GM19324 (cell line): ENCODE measurements around the gene NUFIP1.
"Not testable (repeated sequence)": the region's sequence is repeated elsewhere in the genome, so short reads cannot be mapped to it uniquely, and the experiment has no call there.

ENCODE experiments used
- ATAC-seq: cut with Tn5 transposase; IDR thresholded peaks from one replicate; pipeline ENCODE4 v1.9.1; 2021; ENCODE audit warnings: mild to moderate bottlenecking, moderate library complexity; ENCODE audit not compliant: unreplicated experiment, low FRiP score

Gene NUFIP1

GRCh38 chr13:44971656-44972595 is 17.3 kb downstream of the NUFIP1 start:
- no peak for ATAC-seq

- no peak for ATAC-seq
These were observed 19.5 kb downstream of the NUFIP1 start for GRCh38 chr13:44969551-44970484.

GRCh38 chr13:44968434-44968815 is 20.8 kb downstream of the NUFIP1 start:
- ATAC-seq: no peak

- no peak for ATAC-seq
These were observed 21.4 kb downstream of the NUFIP1 start for GRCh38 chr13:44967704-44968433.

DNA sequence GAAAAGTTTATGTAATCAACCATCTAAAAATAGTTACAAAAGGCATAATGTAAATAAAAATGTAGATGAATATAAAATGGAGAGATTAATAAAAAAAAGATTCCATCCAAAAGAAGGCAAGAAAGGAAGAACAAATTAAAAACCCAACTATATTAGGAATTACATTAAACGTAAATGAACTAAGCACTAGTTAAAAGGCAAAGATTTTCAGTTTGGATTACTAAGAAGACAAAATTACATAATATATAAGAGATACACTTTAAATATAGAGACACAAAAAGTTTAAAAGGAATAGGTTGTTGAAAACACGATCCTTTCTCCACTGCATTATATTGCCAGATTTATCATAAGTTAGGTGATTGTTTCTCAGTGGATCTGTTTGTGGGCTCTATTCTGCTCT is 27.3 kb downstream of the NUFIP1 start:
- no peak for ATAC-seq

DNA sequence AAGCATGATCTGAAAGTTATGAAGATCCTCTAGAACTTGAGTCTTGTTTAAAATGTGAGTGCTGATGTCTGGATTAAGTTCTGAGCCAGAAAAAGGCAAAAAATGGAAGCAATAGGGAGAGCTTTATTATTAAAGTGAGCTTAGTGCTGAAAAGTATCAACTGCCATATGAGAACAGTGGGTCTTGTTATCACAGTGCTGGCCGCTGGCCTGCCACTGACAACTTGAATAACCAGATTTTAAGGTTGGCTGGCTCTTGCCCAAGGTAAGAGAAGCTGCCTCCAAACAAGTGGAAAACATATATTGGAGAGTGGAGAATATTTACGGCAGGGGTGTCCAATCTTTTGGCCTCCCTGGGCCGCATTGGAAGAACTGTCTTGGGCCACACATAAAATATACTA is 33.9 kb downstream of the NUFIP1 start:
- ATAC-seq: no peak

GRCh38 chr13:44954224-44954623 is 35.0 kb downstream of the NUFIP1 start:
- ATAC-seq: no peak

- no peak for ATAC-seq
These were observed 36.6 kb downstream of the NUFIP1 start for GRCh38 chr13:44952671-44953070.

GRCh38 chr13:44951184-44951583 is 38.1 kb downstream of the NUFIP1 start:
- no peak for ATAC-seq

GRCh38 chr13:44943411-44943810 is 45.9 kb downstream of the NUFIP1 start:
- ATAC-seq: not testable (repeated sequence)

DNA sequence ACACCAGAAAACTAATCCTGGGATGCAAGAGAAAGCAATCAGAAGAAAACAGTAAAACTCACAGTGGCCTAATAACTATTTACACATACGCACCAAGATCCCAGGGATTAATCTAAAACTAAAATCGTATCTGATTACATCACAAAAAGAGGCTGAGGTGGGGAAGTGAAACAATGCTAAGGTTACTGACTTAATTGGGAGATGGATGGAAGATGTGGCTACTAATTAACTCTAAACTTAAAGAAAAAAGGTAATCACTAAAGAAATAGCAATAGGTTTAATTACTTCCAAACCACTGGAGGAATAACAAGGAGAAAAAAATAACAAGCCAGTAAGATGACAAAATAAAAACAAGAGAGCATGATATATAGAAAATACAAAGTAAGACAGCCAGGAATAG is 50.4 kb downstream of the NUFIP1 start:
- ATAC-seq: no peak

- ATAC-seq: no peak
These were observed 53.0 kb downstream of the NUFIP1 start for GRCh38 chr13:44936246-44936645.

DNA sequence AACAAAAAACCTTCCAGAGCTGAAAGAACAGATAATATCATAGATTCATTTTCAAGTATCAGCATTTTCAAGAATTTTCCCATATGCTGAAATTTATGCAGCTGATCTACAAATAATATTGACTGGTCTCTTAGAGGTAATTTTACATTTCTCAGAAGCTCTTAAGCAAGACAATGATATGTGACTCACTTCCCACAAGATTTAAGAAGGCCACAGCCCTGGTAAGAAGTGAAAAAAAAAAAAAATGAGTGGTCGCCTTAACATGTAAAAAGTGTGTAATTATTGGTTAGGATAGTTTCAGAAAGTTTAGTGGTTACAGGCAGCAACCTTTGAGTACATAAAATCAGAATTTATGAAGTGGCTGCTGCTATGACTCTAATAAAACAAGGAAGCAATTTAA is 54.5 kb downstream of the NUFIP1 start:
- ATAC-seq: no peak

DNA sequence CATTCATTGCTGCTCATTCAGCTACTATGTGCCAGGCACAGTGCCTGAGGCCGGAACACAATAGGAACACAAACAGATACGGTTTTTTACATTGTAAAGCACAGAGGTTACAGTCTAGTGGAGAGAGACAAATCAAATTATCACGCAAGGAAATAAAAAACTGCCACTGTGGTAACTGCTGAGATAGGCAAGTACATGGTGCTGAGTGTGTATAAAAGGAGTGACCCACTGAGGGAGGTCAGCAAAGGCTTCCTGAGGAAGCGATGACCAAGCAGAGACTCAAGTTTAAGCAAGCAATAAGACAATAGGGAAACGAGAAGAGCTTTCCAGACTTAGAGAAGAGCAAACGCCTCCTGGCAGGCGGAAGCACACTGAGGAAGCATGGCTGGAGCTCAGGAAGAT is 56.4 kb downstream of the NUFIP1 start:
- ATAC-seq: no peak

DNA sequence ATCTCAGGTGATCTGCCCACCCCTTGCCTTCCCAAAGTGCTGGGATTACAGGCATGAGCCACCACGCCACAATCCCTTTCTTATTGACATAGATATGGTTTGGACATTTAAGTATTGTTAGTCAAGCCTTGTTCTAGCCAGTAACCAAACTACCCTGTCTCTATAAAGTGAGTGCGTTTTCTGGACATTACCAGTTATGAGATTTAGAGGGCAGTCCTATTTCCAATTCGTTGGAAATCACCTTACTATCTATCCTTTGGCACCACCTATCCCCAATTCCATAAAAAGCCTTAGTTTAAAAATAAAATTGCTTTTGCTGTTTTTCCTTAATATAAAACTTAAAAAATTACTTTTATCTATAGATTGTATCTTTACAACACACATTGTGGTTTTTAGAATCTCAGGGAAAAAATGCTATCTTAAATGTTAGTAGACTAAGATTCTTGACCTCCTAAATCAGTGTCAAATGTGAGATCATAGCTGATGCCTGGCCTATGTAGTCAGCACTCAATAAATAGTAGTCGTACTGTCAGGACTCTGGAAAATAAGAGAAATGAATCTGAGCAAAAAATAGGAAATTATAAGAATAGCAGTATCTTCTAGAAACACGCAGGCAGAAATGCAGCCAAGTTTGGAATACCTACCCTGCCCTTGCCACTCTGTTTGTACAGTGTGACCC is 57.0 kb downstream of the NUFIP1 start:
- no peak for ATAC-seq

DNA sequence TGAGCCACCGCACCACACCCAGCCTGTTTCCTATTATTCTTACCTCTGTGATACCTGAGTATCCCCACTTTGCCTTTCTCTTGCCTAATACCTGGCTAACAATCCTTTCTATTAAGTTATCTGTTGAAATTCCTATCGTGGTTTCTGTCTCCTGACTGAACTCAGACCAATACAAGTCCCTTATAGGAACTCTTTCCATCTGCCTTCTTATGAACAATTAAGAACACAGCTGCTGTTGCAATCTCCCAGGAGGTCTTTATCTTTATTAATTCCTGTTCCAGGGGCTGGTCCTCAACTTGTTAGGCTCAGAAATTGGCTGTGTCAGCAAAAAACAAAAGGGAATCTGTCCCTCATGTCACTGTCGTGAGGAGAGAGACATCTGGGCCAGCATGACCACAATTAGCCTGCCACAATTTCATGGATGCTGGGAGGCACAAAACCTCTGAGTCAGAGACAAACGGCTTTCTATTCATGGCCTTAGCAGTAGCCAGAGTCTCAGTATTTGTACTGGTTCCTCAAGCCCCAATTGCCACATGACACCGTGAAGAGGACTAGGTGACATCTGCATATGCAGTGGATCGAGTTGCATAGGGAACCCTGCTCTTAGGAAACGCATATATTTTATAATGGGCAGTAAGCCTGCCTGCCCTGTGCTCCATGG is 58.2 kb downstream of the NUFIP1 start:
- no peak for ATAC-seq

DNA sequence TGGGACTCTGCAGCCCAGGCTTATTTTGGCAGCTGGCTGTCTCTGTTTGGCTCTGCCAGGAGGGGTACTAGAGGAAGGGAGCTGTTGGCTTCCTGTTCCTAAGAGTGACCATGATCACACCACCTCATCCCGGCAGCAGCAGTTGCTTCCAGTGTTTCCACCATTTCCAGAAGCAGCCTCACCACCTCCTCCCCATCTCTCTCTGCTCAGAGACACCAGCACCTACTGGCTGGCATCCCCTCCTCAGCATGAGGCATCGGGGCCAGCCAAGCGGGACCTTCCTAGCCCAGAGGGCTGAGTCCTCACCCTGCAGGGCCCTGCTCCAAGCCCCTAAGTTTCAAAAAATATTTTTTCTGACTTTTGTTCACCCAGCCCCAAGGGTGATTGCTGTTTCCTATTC is 59.0 kb downstream of the NUFIP1 start:
- ATAC-seq: no peak

GRCh38 chr13:44929692-44930091 is 59.6 kb downstream of the NUFIP1 start:
- no peak for ATAC-seq

DNA sequence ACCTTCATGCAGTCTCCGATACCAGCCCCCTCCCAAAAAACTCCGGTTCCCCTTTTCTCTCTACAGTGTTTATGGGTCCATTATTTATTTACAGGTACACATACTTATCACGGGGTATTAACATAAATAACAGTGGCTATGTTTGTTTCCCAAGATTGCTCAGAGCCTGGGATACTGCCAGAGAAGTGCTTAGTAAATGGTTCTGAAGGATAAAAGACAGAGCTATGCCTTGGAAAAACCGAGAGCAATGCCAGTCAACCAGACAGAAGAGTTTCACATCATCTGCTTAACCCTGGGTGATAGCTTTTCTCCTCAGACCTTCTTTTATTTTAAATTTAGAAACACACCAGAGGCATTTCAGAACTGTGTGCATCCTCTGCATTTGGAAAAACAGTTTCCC is 61.3 kb downstream of the NUFIP1 start:
- ATAC-seq: no peak
